ENCODE measurements around the gene AOX1. TPM values are rescaled to one million over a fixed set of nuclear protein-coding genes. Genes with fewer than 3 reads are reported as not detected.

Gene AOX1
- total RNA-seq, 2 experiments from 2014 or later, result not detected

DNA sequence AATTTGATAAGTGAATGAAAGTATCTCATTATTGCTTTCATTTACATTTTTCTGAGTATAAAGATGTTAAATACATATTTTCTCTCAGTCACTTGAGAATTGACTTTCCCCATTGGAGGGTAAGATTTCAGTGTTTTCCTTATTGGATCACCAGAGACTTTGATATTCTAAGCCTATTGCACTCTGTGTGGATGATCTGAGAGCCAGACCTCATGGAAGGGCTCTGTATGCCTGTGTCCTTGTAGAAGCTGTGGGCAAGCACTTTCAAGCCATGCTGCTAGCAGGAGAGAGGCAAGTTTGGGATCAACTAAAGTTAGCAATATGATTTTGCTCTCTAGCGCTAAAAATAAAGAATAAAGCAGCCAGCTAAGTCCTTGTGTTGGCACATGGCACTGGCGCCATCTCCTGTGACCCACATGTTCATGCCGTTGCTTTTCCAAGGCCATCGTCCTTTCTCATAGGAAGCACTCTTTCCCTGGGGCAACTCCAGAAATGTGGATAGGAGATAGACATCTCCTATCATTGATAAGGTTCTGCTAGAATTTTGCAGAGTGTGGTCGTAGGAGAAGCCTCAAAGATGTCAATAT is 72.6 kb downstream of the AOX1 start:
- CTCF ChIA-PET, result no interaction called here
- no peak overlapping the region for H3K27ac Mint-ChIP-seq
- no peak overlapping the region for H3K27ac ChIP-seq (ENCODE audit: low read depth in 1 of 2, low read length in 2 of 2)
- H3K36me3 ChIP-seq (ENCODE audit: insufficient read depth, low read length), result no peaks in the 10 kb centered on the region
- no peaks in the 10 kb centered on the region for H3K36me3 Mint-ChIP-seq (ENCODE audit: low read depth)
- ATAC-seq (ENCODE audit: poor library complexity) (no peak), DNase-seq (no peak)
- H3K27me3 Mint-ChIP-seq, result peaks cover 27% of the 10 kb centered on the region
- no peaks in the 10 kb centered on the region for H3K4me1 ChIP-seq (ENCODE audit: insufficient read depth, low read length)
- H3K27me3 ChIP-seq (ENCODE audit: control insufficient read depth in 1 of 2, insufficient read depth in 2 of 2, low read length in 2 of 2), result peaks cover 4% of the 10 kb centered on the region in 2 experiments
- no peaks in the 10 kb centered on the region for H3K4me1 Mint-ChIP-seq (ENCODE audit: low read depth)
- H3K9me3 Mint-ChIP-seq, result no peaks in the 10 kb centered on the region
- H3K4me3 ChIP-seq (ENCODE audit: low read length), result no peak overlapping the region
- POLR2A ChIA-PET, result no interaction called here
- H3K9me3 ChIP-seq (ENCODE audit: control insufficient read depth in 1 of 2, insufficient read depth in 1 of 2, low read length in 2 of 2), result no peaks in the 10 kb centered on the region
- TF ChIP-seq, protein P1, sequence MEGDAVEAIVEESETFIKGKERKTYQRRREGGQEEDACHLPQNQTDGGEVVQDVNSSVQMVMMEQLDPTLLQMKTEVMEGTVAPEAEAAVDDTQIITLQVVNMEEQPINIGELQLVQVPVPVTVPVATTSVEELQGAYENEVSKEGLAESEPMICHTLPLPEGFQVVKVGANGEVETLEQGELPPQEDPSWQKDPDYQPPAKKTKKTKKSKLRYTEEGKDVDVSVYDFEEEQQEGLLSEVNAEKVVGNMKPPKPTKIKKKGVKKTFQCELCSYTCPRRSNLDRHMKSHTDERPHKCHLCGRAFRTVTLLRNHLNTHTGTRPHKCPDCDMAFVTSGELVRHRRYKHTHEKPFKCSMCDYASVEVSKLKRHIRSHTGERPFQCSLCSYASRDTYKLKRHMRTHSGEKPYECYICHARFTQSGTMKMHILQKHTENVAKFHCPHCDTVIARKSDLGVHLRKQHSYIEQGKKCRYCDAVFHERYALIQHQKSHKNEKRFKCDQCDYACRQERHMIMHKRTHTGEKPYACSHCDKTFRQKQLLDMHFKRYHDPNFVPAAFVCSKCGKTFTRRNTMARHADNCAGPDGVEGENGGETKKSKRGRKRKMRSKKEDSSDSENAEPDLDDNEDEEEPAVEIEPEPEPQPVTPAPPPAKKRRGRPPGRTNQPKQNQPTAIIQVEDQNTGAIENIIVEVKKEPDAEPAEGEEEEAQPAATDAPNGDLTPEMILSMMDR (IDR thresholded peaks at IDR 0.05), result no peak
- intact Hi-C loops (cut with DNase I, micrococcal nuclease), result no loop called here
- no peak overlapping the region for H3K4me3 Mint-ChIP-seq

DNA sequence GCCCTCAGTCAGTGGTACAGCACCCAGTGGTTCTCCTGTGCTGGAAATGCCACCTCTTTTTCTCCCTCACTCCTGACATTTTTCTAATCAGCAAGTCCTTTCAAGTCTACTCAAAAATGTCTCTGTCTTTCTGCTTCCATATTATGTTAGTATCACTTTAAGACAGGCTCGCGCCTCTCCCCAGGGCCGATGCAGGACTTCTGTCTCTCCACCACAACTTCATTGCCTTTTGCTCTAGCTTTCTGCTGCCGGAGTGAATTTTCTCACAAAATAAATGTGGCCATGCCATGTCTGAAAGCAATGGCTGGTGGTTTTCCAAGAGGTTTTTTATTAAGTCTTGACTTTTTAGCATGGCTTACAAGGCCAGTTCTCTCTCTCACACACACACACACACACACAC is 73.6 kb downstream of the AOX1 start:
- Histone ChIP-seq H3K9me3 (ENCODE audit: control insufficient read depth in 1 of 2, insufficient read depth in 1 of 2, low read length in 2 of 2) (no peaks in the 10 kb centered on the region), H3K4me3 (ENCODE audit: low read length) (no peak overlapping the region), H3K36me3 (ENCODE audit: insufficient read depth, low read length) (no peaks in the 10 kb centered on the region), H3K27me3 (ENCODE audit: control insufficient read depth in 1 of 2, insufficient read depth in 2 of 2, low read length in 2 of 2) (peaks cover 4% of the 10 kb centered on the region in 2 experiments), H3K4me1 (ENCODE audit: insufficient read depth, low read length) (no peaks in the 10 kb centered on the region), H3K27ac (ENCODE audit: low read depth in 1 of 2, low read length in 2 of 2) (no peak overlapping the region)
- ChIA-PET POLR2A (no interaction called here), CTCF (no interaction called here)
- TF ChIP-seq, protein P1 (IDR thresholded peaks at IDR 0.05), result no peak
- Mint-ChIP-seq H3K9me3 (no peaks in the 10 kb centered on the region), H3K27me3 (peaks cover 27% of the 10 kb centered on the region), H3K4me1 (ENCODE audit: low read depth) (no peaks in the 10 kb centered on the region), H3K27ac (no peak overlapping the region), H3K36me3 (ENCODE audit: low read depth) (no peaks in the 10 kb centered on the region), H3K4me3 (no peak overlapping the region)
- ATAC-seq (ENCODE audit: poor library complexity), result no peak
- intact Hi-C loops (cut with DNase I, micrococcal nuclease), result no loop called here
- no peak for DNase-seq

DNA sequence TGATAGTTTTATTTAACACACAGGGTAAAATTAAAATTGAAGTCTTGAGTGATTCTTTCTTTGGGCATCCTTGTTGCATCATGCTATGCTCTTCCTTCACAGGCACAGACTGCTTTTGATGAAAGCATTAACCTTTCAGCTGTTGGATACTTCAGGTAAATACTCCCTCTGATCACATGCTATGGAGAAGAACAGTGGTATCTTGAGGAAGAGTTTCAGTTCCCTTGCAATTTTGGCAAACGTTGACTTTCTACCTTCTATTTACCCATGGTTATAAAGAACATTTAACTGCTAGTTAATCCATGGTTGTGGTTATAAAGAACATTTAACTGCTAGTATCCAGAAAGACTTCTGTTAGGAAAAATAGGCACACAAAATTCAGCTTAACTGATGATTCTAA is 75.7 kb downstream of the AOX1 start:
- no peak overlapping the region for H3K27ac ChIP-seq (ENCODE audit: low read depth in 1 of 2, low read length in 2 of 2)
- H3K4me1 ChIP-seq (ENCODE audit: insufficient read depth, low read length), result no peaks in the 10 kb centered on the region
- no peak for ATAC-seq (ENCODE audit: poor library complexity)
- H3K36me3 Mint-ChIP-seq (ENCODE audit: low read depth), result no peaks in the 10 kb centered on the region
- POLR2A ChIA-PET, result no interaction called here
- no peaks in the 10 kb centered on the region for H3K9me3 ChIP-seq (ENCODE audit: control insufficient read depth in 1 of 2, insufficient read depth in 1 of 2, low read length in 2 of 2)
- H3K36me3 ChIP-seq (ENCODE audit: insufficient read depth, low read length), result no peaks in the 10 kb centered on the region
- peaks cover 4% of the 10 kb centered on the region in 2 experiments for H3K27me3 ChIP-seq (ENCODE audit: control insufficient read depth in 1 of 2, insufficient read depth in 2 of 2, low read length in 2 of 2)
- no peak for DNase-seq
- peaks cover 27% of the 10 kb centered on the region for H3K27me3 Mint-ChIP-seq
- CTCF ChIA-PET, result no interaction called here
- H3K9me3 Mint-ChIP-seq, result no peaks in the 10 kb centered on the region
- TF ChIP-seq, protein P1 (IDR thresholded peaks at IDR 0.05), result no peak
- no peak overlapping the region for H3K27ac Mint-ChIP-seq
- H3K4me3 Mint-ChIP-seq, result no peak overlapping the region
- H3K4me1 Mint-ChIP-seq (ENCODE audit: low read depth), result no peaks in the 10 kb centered on the region
- intact Hi-C loops (cut with DNase I, micrococcal nuclease), result no loop called here
- H3K4me3 ChIP-seq (ENCODE audit: low read length), result no peak overlapping the region

All from CD4-positive, alpha-beta T cell (primary cell).